Immature natural killer cell (primary cell): Measurements from ENCODE around the gene ZCCHC14. TPM values are rescaled to one million over a fixed set of nuclear protein-coding genes. Genes with fewer than 3 reads are reported as not detected.
"Not testable (repeated sequence)": the region's sequence is repeated elsewhere in the genome, so short reads cannot be mapped to it uniquely, and the experiment has no call there.

ENCODE experiments used
- DNase-seq, 3 donors: peaks; one replicate each; pipeline ENCODE4 v3.0.0; 2022; ENCODE audit warnings: mixed read lengths in 1 of 3
- H3K27ac Mint-ChIP-seq, 6 donors: one replicate each; pipeline ENCODE4 v1.8.0; 2020; ENCODE audit warnings: mixed read lengths in 6 of 6, mild to moderate bottlenecking in 5 of 6, inconsistent platforms in 4 of 6, moderate library complexity in 3 of 6
- H3K27me3 Mint-ChIP-seq, 3 donors: one replicate each; pipeline ENCODE4 v1.8.0; 2020 to 2021; ENCODE audit warnings: low read depth in 3 of 3, mild to moderate bottlenecking in 3 of 3, mixed read lengths in 3 of 3, moderate library complexity in 3 of 3, inconsistent platforms in 1 of 3
- H3K36me3 Mint-ChIP-seq, 3 donors: one replicate each; pipeline ENCODE4 v1.8.0; 2020; ENCODE audit warnings: mixed read lengths in 3 of 3, inconsistent platforms in 2 of 3, mild to moderate bottlenecking in 2 of 3
- H3K4me1 Mint-ChIP-seq, 2 donors: one replicate each; pipeline ENCODE4 v1.8.0; 2020; ENCODE audit warnings: inconsistent platforms in 2 of 2, mild to moderate bottlenecking in 2 of 2, mixed read lengths in 2 of 2, moderate library complexity in 1 of 2
- H3K4me3 Mint-ChIP-seq, 5 donors: one replicate each; pipeline ENCODE4 v1.8.0; 2020; ENCODE audit warnings: mild to moderate bottlenecking in 5 of 5, mixed read lengths in 5 of 5, inconsistent platforms in 3 of 5, moderate library complexity in 3 of 5
- H3K9me3 Mint-ChIP-seq, 6 donors: one replicate each; pipeline ENCODE4 v1.8.0; 2020; ENCODE audit warnings: mild to moderate bottlenecking in 6 of 6, mixed read lengths in 6 of 6, inconsistent platforms in 4 of 6, moderate library complexity in 3 of 6
- polyA plus RNA-seq, 3 donors: library from polyadenylated mRNA; unstranded; fragments of 300-500 nt; fragmentation: Illumina TruSeq; gene quantifications; one replicate each; pipeline ENCODE4 v1.2.3, GENCODE V29; 2021

ZCCHC14 gene
- polyA plus RNA-seq, 3 donors from 2014 or later = 0.17 to 0.48 TPM; not detected in 1

DNA sequence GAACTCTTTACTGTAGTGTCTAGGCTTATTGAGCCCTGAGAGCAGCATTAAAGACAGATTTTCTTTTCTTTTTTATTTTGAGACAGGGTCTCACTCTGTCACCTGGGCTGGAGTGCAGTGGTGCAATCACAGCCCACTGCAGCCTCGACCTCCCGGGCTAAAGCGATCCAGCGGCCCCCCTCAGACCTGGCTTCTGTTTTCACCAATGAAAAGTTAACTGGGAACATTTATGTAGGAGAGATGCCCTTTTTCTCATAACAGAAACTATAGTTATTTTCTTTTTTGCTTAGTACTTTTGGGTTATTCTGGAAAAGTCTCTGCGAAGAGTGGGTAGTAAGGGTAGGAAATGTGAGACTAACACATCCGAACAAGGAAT, 99.2 kb downstream of the ZCCHC14 start:
- H3K4me3 Mint-ChIP-seq = peak overlapping the region; percentile 90 to 95 (median 90)
- peak overlapping the region; percentile 89 to 97 (median 94) for H3K27ac Mint-ChIP-seq
- no peaks in the 10 kb centered on the region for H3K9me3 Mint-ChIP-seq
- no peaks in the 10 kb centered on the region for H3K36me3 Mint-ChIP-seq
- H3K4me1 Mint-ChIP-seq = peaks cover 46 to 54% of the 10 kb centered on the region in 2 donors
- peaks cover under 1 to 26% (median 5%) of the 10 kb centered on the region in 3 donors for H3K27me3 Mint-ChIP-seq
- DNase-seq = no peak

DNA sequence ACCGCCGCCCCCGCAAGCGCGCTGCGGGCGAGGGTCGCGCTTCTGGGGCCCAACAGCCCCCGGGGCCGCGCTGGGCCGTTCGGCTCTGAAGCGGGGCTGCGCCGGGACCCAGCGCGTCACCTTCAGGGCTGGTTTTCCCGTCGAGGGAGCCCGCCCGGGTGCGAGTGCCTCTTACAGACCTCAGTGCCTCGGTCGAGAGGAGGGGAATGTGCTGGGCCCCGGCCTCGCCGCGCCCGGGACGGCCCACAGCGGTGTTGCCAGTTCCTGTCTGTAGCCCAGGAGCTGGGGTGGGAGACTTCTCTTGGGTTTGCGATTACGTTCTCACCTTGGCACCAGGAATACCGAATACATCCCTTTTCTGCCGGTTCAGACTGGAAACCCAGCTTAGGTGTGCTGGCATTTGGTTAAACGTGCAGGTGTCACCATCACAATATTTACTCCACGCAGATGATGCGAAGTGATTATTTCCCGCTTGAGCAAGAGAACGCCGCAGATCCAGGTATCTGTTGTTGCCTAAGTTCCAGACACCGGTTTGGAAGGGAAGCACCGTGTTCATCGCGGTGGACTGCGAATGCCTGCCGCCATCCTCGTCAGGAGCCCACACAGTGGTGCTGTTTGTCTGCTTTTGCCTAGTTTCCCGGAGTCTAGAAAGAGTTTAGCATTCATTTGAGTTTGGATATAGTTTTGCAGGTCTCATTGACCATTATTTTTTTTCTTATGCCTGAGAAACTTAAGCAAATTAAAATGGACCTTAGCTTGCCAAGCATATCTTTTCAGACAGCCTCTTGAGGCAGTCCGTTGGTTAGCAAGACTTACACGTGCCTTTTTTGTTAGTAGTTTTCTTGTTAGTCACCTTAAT, 99.8 kb downstream of the ZCCHC14 start:
- peak overlapping the region; percentile 89 to 97 (median 94) for H3K27ac Mint-ChIP-seq
- H3K4me3 Mint-ChIP-seq = peak overlapping the region; percentile 90 to 95 (median 90)
- H3K27me3 Mint-ChIP-seq = peaks cover 5 to 26% (median 6%) of the 10 kb centered on the region in 3 donors
- H3K36me3 Mint-ChIP-seq = no peaks in the 10 kb centered on the region
- peak in 2 of 3 donors; percentile 38 to 39 for DNase-seq
- no peaks in the 10 kb centered on the region for H3K9me3 Mint-ChIP-seq
- peaks cover 49 to 61% of the 10 kb centered on the region in 2 donors for H3K4me1 Mint-ChIP-seq

DNA sequence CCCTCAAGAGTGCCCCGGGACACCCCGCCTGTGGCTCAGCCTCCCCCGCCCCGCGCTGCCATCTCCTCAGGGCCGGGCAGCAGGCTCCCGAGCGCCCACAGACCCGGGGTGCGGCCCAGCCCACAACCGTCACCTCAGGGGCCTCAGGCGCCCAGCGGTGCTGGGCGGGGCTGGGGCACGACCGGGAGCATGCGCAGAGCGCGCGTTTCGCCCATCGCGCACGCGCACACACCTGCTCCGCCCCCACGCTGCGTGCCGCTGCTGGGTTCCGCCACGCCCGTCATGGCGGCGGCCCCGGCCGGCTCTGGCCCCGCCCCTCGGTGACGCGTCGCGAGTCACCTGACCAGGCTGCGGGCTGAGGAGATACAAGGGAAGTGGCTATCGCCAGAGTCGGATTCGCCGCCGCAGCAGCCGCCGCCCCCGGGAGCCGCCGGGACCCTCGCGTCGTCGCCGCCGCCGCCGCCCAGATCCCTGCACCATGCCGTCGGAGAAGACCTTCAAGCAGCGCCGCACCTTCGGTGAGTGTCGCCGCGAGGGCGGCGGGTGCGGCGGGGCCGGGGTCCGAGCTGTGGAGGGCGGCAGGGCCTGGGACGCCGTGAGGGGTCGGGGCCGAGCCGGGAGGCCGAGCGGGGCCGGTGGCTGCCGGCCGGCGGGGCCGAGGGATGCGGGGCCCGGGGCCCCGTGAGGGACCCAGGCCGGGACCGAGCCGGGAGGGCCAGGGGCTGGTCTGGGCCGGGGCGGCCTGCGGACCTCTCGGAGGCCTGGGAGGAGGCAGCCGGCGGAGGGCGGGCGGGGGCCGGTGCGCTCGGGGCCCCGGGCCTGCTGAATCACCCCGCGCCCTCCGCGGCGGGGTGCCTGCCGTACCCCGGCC, 100.6 kb downstream of the ZCCHC14 start, which contains the start of gene MAP1LC3B:
TSS of gene MAP1LC3B (plus strand) at position 387 of the 871 bp plus-strand sequence. CDS start at position 479, 92 bp downstream.
- DNase-seq = peak; percentile 100
- Mint-ChIP-seq H3K36me3 (no peaks in the 10 kb centered on the region), H3K27me3 (peaks cover 7 to 26% (median 10%) of the 10 kb centered on the region in 3 donors), H3K9me3 (no peaks in the 10 kb centered on the region), H3K4me3 (peak within 1 kb of the TSS; percentile 90 to 95 (median 90)), H3K27ac (peak within 1 kb of the TSS; percentile 92 to 97 (median 95)), H3K4me1 (peaks cover 57 to 63% of the 10 kb centered on the region in 2 donors)

DNA sequence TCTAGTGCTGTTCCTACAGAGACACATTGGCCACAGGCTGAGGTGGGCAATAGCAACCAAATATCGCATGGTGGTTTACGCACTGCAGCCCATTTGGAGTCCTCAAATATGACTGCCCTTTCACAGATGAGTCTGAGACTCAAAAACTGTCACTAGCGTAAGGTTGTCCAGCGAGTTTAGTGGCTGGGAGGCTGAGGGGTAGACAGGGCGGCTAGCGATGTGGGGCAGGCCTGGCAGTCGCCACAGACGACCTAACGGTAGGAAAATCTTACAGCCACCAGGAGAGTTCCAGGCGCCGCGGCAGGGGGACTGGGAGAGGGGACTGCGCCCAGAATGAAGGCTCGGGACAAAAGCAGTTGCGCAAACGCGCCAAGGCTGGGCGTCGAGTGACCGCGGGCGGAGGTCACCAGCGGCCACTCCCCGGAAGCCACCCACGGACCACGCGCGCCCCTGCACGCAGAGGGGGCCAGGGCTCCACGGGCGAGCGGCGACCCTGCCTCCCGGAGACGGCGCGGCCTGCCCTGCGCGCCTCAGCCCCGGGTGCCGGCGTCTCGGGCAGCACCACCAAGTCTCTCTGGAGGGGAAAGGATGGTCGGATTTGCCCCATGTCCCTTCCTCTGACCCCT, 101.4 kb downstream of the ZCCHC14 start:
- Mint-ChIP-seq H3K4me1 (peaks cover 59 to 63% of the 10 kb centered on the region in 2 donors), H3K36me3 (no peaks in the 10 kb centered on the region)
- DNase-seq = no peak

DNA sequence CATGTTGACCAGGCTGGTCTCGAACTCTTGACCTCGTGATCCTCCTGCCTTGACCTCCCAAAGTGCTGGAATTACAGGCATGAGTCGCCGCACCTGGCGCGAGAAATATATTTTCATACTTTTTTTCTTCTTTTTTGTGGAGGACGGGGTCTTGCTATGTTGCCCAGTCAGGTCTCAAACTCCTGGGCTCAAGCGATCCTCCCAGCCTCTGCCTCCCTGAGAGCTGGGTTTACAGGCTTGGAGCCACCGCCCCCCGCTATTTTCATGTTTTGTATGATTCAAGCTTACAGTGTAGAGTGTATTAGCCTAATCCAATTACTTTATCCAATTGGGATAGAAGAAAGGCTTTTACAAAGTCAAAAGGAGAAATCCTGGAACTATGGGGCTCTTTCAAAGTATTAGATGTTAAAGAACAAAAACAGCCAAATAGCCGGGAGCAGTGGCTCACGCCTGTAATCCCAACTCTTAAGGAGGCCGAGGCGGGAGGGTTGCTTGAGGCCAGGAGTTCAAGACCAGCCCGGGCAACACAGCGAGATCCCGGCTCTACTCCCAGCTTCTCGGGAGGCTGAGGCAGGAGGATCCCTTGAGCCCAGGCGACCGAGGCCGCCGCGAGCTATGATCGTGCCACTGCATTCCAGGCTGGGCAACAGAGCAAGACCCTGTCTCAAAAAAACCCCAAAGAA, 102.0 kb downstream of the ZCCHC14 start:
- peaks cover 7 to 26% (median 10%) of the 10 kb centered on the region in 3 donors for H3K27me3 Mint-ChIP-seq
- no peak for DNase-seq
- no peaks in the 10 kb centered on the region for H3K36me3 Mint-ChIP-seq
- peak overlapping the region; percentile 89 to 96 (median 95) for H3K27ac Mint-ChIP-seq
- H3K9me3 Mint-ChIP-seq = no peaks in the 10 kb centered on the region
- peak overlapping the region; percentile 79 to 88 (median 86) for H3K4me3 Mint-ChIP-seq
- peaks cover 61 to 65% of the 10 kb centered on the region in 2 donors for H3K4me1 Mint-ChIP-seq

More for the DNA sequence above, 101.4 kb downstream of the ZCCHC14 start:
- Mint-ChIP-seq H3K27me3 (peaks cover 7 to 26% (median 10%) of the 10 kb centered on the region in 3 donors), H3K4me3 (peak overlapping the region; percentile 79 to 88 (median 86)), H3K27ac (peak overlapping the region; percentile 89 to 96 (median 95)), H3K9me3 (no peaks in the 10 kb centered on the region)

DNA sequence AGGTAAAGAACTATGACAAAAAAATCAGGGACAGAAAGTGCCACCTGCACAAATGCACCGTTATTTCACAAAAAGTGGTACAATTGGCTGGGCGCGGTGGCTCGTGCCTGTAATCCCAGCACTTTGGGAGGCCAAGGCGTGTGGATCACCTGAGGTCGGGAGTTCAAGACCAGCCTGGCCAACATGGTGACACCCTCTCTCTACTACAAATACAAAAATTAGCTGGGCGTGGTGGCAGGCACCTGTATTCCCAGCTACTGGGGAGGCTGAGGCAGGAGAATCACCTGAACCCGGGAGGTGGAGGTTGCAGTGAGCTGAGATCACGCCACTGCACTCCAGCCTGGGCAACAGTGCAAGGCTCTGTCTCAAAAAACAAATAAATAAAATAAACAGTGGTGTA, 102.9 kb downstream of the ZCCHC14 start:
- Mint-ChIP-seq H3K27me3 (peaks cover 7 to 23% (median 13%) of the 10 kb centered on the region in 3 donors), H3K27ac (peak overlapping the region; percentile 79 to 97 (median 88)), H3K4me3 (peak overlapping the region in 3 of 5 donors; percentile 7 to 54 (median 8)), H3K4me1 (peaks cover 54 to 63% of the 10 kb centered on the region in 2 donors)
- not testable (repeated sequence) for H3K9me3 Mint-ChIP-seq, DNase-seq, H3K36me3 Mint-ChIP-seq

DNA sequence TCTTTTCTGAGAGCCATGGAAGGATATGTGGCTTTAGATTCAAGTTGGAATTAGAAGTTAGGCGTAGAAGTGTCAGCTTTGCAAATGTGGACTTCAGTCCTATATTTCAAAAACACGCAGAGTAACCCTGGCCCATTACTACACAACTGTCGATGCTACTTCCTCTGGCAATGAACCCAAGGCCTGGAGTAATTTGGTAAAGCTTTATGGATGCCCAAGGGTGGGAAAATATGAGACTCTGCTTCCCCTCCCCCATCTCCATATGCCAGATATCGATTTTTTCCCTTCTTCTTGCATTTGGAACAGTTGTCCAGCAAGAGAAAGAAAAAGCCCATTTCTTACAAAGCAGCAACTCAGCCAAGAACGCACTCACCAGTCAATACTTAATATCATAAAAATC, 103.6 kb downstream of the ZCCHC14 start:
- DNase-seq = no peak
- Mint-ChIP-seq H3K36me3 (no peaks in the 10 kb centered on the region), H3K4me1 (peaks cover 47 to 56% of the 10 kb centered on the region in 2 donors), H3K9me3 (no peaks in the 10 kb centered on the region), H3K27ac (peak overlapping the region; percentile 79 to 97 (median 88)), H3K4me3 (peak overlapping the region in 2 of 5 donors; percentile 18 to 54), H3K27me3 (peaks cover 7 to 29% (median 17%) of the 10 kb centered on the region in 3 donors)

DNA sequence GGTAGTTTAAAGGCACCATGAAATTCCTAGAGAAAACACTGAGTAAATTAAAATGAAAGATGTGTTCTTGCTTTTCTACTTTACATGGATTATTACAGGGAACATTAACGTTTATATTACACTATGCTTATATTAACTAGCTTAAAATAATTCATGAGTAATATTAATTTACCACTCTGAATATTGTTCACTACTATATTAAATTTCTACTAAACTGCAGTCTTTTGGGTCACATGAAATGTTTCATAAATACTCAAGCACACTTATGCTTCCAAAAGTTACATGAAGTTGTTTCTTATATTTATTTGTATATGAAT, 104.0 kb downstream of the ZCCHC14 start:
- H3K4me3 Mint-ChIP-seq = peak overlapping the region; percentile 61 to 85 (median 72)
- peaks cover 12 to 29% (median 22%) of the 10 kb centered on the region in 3 donors for H3K27me3 Mint-ChIP-seq
- H3K27ac Mint-ChIP-seq = peak overlapping the region; percentile 95 to 99 (median 97)
- H3K36me3 Mint-ChIP-seq = no peaks in the 10 kb centered on the region
- DNase-seq = no peak
- peaks cover 0 to 2% (median 0%) of the 10 kb centered on the region in 6 donors for H3K9me3 Mint-ChIP-seq
- H3K4me1 Mint-ChIP-seq = peaks cover 45 to 51% of the 10 kb centered on the region in 2 donors

DNA sequence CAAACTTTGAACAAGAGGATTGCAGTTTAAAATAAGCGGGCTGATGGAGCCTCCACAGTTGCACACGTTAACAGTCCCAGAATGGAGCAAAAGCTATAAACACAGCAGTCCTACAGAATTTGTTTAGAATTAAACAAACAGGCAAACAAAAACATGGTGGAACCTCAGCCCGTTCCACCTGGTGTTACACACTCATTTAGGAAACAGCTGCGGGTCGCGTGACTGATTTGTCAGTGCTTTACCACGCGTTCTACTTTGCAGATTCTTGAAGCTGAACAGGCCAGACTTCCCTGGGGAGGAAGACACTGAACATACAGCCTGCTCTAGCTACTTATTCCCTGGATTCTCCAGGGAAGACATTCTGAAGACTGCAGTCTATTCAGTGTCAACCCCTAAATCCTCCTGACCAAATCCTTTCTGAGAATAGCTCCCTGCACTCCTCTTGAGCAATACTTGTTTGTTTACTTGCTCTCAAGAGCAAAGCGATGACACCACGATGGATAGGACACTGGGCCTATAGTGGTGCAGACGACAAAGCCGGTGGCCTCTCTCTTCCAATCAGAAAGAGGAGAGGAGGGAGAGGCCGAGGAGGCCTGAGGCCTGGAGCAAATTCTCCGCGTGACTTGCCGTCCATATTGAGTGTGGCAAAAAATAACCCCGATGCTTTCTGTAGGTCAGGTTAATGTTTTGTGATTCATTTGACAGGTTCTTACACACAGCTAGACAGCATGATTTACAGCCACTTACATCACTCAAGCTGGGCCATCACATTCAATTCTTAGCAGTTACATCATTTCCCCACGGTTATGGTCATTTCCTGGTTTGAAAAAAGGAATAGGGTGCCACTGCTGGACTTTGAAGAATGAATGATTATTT, 104.6 kb downstream of the ZCCHC14 start:
- H3K27me3 Mint-ChIP-seq = peaks cover 11 to 25% (median 23%) of the 10 kb centered on the region in 3 donors
- peaks cover 39 to 45% of the 10 kb centered on the region in 2 donors for H3K4me1 Mint-ChIP-seq
- H3K4me3 Mint-ChIP-seq = peak overlapping the region; percentile 61 to 85 (median 72)
- DNase-seq = peak; percentile 90 to 94 (median 91)
- no peaks in the 10 kb centered on the region for H3K36me3 Mint-ChIP-seq
- peaks cover 0 to 2% (median 0%) of the 10 kb centered on the region in 6 donors for H3K9me3 Mint-ChIP-seq
- H3K27ac Mint-ChIP-seq = peak overlapping the region; percentile 95 to 99 (median 97)

DNA sequence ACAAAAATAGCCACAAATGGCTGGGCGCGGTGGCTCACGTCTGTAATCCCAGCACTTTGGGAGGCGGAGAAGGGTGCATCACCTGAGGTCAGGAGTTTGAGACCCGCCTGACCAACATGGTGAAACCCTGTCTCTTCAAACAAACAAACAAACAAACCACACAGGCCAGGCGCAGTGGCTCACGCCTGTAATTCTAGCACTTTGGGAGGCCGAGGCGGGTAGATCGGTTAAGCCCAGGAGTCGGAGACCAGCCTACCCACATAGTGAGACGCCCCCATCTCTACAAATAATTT, 108.0 kb downstream of the ZCCHC14 start:
- DNase-seq, H3K9me3 Mint-ChIP-seq, H3K36me3 Mint-ChIP-seq: not testable (repeated sequence)
- Mint-ChIP-seq H3K27me3 (peaks cover 8 to 25% (median 21%) of the 10 kb centered on the region in 3 donors), H3K27ac (peak overlapping the region in 5 of 6 donors; percentile 45 to 94 (median 73)), H3K4me3 (peak overlapping the region; percentile 46 to 90 (median 63)), H3K4me1 (peaks cover 53 to 66% of the 10 kb centered on the region in 2 donors)

DNA sequence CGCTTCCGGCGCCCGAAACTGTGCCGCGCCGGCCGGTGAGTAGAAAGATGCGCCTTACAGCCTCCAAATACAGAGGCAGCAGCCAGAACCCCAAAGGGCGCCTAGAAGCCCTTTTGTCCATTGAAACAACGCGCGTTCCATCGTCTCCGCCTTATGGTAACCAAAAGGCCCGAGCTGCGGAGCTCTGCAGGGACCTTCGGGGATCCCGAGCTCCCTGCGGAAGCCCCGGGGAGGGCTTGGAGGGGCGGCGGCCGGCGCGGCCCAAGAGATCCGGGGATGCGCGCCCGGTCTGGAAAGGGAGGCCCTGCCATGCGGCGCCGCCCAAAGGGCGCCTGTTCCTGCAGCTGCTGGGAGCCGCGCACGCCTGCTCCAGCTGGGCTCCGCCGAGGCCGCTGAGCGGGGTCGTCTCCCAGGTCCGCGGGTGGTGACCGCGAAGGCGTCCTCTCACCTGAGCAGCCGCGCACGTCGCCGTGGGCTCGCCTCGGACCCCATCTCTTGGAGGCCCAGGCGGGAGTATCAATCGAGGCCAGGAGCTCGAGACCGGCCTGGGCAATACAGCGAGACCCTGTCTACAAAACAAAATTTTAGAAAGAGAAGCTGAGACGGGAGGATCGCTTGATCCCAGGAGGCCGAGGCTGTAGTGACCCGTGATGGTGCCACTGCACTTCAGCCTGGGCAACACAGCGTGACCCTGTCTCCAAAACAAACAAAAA, 108.5 kb downstream of the ZCCHC14 start:
- no peak for DNase-seq
- Mint-ChIP-seq H3K4me1 (peaks cover 50 to 61% of the 10 kb centered on the region in 2 donors), H3K36me3 (no peaks in the 10 kb centered on the region), H3K4me3 (peak overlapping the region; percentile 89 to 92 (median 92)), H3K27ac (peak overlapping the region; percentile 89 to 98 (median 95)), H3K27me3 (peaks cover 8 to 25% (median 21%) of the 10 kb centered on the region in 3 donors), H3K9me3 (peaks cover 0 to 2% (median 0%) of the 10 kb centered on the region in 6 donors)
